Stimulated activated naive CD4-positive, alpha-beta T cell (primary cell): ENCODE data around the gene MTNR1A.
"Not testable (repeated sequence)": the region's sequence is repeated elsewhere in the genome, so short reads cannot be mapped to it uniquely, and the experiment has no call there.

Source experiments
- DNase-seq, 6 experiments: peaks; one replicate each; lab custom pipeline; 2025; lab: John Stamatoyannopoulos, UW

Gene MTNR1A

DNA sequence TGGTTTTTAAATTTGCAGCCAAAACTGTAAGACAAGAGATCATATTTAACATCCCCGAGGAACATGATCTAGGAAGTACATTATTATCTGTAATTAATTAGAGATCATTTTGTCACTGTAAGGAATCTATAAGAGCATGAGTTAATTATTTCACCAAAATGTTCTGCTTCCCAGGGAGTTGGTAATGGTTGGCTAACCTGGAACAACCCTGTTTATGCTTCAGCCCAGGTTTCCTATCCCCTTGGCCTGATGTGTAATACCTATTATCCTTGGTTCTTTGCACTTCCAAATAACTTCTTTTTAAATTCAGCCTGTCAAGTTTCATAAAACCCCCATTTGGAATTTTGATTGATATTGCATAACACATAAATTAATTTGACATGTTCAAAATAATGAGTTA is 6.4 kb upstream of the MTNR1A start:
- no peak for DNase-seq

DNA sequence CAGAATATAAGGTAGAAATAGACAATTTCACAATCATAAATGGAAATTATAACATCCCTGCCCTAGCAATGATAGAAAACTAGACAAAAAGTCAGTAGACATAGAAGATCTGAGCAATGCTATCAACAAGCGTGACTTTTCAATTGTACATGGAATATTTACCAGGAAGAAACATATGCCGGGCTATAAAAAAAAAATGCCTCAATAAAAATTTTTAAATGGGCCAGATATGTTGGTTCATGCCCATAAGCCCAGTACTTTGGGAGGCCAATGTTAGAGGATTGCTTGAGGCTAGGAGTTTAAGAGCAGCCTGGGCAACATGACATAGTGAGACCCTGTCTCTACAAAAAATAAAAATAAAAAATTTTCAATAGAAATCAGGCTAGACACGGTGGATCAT is 5.3 kb upstream of the MTNR1A start:
- DNase-seq: no peak

DNA sequence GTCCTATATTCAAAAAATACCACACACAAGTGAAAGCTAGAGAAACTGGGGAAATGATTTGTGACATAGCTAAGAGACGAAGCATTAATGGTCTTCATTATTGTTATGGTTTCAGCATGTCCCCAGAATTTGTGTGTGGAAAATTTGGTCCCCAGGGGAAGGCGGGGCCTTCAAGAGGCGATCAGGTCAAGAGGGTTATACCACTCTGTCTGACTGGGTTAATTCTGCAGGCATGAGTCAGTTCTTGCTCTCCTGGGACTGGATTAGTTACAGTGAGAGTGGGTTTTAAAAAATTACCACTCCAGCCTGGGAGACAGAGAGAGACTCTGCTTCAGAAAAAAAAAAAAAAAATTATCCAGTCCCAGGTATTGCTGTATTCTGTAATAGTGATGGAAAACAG is 2.1 kb upstream of the MTNR1A start:
- no peak for DNase-seq

DNA sequence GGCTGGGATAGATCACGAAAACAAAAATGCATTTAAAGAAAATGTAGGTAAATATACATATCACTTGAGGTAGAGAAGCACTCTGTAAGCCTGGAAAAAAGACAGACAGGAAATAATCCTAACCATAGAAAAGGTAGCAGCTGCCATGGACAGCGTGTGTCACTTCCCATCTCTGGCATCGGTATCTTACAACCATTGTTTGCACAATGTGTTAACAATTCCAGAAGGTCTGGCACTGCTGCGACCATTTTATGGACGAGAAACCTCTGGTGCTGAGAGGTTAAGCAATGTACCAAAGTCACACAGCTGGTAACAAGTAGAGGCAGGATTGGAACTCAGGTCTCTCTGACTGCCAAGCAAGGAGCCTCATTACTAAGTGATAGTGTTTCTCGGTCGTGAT is 1.7 kb upstream of the MTNR1A start:
- DNase-seq: no peak

DNA sequence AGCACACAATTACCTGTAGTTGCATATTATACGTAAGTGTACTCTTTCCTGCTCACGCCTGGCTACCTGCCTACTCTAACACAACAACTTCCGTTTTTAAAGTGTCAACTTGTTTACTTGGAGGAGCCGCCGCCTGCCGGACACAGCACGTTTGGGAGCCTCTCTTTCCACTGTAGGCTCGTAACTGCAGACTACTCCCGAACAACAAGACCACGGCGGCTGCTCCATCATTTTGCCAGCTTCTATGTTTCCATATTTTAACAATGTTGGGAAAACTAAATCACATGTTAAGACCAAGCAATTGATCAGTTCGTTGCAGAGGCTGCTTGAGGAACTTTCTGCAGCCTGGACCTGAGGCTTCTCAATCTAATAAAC is 841 bp downstream of the MTNR1A start:
- DNase-seq: no peak

DNA sequence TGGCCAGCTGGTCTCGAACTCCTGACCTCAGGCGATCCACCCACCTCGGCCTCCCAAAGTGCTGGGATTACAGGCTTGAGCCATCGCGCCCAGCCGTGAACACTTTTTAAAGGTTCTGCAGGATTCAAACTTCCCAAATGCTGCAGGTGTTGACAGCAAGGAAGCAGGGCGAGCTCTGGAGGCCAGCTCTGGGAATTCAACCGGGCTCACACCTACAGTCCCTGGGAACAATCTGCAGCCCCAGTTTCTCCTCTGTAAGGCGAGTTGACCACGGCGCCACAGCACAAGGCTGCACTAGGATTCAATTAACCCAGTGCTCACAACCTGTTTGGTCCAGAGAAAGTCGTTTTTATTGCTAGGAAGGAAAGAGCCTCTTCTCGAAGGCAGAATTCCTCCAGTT is 1.6 kb downstream of the MTNR1A start:
- DNase-seq: no peak

DNA sequence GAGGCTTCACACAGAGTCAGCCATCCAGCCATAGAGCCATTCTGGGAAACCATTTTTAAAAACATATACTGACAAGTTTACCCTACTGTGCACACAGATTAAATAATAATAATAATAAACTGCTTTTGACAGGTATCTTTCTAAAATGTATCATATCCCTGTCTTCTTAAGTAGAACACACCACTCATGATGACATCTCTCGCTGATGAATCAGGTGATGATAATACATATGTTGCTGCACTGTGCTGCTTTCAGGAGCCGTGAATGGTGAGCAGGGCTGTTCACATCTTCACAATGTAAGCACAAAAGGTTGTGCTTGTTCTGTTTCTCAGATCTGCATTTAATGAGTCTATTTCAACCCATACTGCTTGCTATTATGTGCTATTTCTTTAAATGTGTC is 3.5 kb downstream of the MTNR1A start:
- DNase-seq: no peak

DNA sequence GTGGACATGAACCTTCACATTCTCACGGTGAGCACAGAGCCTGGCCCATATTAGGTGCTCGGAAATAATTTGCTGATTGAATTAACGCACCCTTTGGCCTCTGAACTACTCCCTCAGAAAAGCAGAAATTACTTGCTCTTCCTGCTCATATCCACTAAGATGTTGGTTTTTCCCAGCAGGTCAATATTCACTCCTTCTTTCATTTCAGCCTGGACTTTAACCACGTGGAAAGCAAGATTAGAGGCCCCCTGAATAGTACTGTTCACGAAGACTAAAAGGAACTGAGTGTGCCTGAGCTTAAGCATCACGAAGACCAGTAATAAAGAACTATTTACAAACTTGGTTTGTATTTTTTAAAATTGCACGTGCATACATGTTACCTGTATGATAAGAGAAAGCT is 9.9 kb downstream of the MTNR1A start:
- no peak for DNase-seq

DNA sequence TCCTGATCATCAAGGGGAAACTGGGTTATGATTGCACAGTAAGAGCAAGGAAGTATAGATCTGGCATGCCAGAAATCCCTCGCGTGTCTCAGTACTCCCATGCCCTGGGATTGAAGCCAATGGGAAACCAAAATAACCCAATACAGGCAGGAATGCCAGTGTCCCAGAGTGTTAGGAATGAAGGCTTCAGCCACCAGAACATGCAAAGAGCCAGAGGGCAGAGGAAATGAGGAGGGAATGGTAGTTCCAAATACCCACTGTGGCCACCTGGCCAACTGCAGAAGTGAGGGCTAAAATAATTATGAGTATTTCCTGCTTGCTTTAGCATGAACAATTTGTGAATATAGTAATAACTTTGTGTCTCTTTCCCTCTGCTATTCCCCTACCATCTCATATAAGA is 12.2 kb downstream of the MTNR1A start:
- no peak for DNase-seq

DNA sequence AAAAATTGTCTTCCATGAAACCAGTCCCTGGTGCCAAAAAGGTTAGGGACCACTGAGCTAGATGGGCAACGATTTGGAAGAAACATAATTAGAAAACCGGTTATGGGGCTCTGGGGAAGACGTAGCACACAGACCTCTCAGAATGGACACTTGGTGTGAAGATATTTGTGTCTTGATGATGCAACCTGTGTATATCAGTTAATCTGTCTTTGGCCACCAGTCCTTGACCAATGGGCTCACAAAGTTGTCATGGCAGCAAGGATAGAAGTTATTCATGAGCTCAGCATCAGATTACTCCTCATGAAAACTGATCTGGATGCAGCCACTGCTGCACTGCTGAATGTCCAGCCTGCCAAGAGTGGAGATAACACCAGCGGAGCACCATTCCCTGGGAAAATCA is 13.6 kb downstream of the MTNR1A start:
- DNase-seq: no peak

DNA sequence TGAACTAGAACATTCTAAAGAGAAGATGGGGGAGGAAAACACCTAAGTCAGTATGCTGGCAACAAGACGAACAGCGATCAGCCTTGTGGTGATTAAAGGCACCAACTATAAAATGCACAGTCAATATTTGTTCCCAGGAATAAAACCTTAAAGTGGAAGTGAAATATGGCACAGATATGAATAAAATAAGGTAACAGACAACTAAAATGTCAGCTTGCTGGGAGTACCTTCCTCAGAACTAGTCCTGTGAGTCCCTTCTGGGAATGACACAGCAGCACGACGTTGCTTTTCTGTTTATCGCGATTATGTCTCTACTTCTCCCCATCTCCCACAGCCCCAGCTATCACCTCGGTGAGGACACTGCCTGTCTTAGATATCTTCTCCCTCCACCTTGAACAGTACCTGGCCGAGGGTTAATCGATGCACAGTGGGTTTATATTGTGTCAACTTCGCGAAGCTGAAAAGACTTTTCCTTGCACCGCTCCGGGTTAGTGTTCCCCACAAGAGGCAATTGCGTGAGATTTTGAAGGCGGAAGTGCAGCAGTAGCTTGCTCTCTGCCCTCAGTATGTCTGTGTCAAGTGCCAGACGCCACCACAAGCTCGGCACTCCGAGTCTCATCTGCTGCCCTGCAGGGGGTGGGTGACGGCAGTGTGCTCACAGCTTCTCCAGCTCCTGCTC is 17.4 kb downstream of the MTNR1A start:
- DNase-seq: no peak

DNA sequence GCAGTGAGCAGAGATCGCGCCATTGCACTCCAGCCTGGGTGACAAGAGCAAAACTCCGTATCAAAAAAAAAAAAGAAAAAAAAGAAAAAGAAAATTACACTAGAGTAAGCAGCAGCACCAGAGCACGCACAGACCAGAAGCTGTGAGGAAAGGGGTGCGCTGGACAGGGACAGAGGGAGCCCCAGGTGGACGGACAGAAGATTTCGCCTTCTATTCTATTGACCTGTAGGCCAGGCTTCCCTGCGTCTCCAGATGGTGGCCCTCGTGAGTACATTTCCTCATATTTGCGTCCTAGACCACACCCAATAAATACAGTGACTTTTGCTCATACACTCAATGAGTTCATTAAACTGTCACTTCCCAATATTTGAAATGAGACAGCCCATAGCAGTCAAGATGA is 19.1 kb downstream of the MTNR1A start:
- no peak for DNase-seq

DNA sequence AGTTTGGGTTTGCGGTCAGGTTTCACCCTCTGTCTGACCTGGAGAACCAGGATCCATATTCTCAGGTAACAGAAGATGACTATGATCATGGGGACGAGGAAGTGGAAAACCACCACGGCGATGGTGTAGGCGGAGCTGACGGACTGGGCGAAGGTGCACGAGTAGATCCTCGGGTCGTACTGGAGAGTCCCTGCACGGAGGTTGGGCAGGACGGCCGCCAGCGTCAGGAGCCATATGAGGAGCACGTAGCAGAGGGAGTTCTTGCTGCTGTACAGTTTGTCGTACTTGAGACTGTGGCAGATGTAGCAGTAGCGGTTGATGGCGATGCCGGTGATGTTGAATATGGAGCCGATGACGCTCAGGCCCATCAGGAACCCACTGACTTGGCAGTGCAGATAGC is 21.3 kb downstream of the MTNR1A start:
- no peak for DNase-seq

DNA sequence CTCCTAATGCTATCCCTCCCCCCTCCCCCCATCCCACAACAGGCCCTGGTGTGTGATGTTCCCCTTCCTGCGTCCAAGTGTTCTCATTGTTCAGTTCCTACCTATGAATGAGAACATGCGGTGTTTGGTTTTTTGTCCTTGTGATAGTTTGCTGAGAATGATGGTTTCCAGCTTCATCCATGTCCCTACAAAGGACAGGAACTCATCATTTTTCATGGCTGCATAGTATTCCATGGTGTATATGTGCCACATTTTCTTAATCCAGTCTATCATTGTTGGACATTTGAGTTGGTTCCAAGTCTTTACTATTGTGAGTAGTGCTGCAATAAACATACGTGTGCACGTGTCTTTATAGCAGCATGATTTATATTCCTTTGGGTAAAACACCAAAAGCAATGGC is 31.4 kb downstream of the MTNR1A start:
- DNase-seq: not testable (repeated sequence)

DNA sequence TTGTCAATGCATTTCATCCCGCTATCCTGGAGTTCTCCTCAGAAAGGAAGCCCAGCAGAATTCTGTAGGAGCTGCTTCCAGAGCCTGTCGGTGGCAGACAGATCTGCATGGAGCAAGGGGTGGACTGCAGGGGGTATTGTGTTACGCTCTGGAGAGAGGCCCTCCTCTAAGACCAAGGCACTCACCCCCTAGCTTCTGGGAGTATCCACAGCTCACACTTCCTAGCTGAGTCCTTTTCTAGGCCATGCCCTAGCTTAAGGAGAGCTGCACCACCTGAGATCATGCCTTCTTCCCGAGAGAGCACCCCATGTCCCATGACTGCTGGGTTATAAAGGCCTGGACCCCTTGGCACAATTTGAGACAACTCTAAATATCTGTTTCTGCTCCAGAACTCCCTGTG is 39.1 kb downstream of the MTNR1A start:
- DNase-seq: no peak

DNA sequence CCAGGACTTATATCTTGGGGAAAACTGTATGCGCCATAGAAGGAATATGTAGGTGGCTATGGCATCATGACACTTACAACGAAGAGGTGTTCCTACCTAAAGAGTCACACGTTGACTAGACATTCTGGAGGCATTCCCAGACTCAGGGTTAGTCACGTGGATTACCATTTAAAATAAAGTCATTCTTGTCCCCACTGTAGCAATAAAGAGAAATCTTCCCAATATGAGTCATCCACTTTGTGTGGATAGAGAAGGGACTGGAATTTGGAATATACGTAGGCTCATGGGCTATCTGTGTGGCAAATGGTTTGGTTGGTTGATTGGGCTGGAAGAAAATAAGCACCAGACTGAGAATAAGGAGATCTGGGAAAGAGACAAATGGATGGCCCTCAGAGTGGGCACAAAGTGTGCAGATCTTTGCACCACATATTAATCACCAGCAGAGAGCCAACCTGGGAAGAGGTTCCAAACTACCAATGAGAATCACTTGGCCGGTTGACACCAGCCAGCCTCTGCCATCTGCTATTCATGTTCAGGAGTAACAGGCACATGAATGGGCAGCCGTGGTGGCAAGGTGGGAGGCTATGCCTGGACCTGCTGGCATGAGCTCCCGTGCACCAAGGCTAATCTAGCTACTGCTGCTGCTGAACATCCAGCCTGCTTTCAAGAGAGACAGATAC is 41.0 kb downstream of the MTNR1A start:
- DNase-seq: no peak

DNA sequence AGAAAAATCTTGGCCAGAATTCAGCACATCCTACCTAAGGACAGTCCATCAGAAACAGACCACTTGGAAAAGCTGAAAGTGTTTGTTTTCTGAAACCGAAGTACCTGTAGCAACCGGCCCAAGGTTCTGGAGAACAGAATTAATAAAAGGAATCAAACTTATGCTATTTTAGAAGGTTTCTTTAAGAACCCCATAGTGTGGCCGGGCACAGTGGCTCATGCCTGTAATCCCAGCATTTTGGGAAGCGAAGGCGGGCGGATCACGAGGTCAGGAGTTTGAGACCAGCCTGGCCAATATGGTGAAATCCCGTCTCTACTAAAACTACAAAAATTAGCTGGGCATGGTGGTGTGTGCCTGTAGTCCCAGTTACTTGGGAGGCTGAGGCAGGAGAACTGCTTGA is 50.6 kb downstream of the MTNR1A start:
- DNase-seq: not testable (repeated sequence)

DNA sequence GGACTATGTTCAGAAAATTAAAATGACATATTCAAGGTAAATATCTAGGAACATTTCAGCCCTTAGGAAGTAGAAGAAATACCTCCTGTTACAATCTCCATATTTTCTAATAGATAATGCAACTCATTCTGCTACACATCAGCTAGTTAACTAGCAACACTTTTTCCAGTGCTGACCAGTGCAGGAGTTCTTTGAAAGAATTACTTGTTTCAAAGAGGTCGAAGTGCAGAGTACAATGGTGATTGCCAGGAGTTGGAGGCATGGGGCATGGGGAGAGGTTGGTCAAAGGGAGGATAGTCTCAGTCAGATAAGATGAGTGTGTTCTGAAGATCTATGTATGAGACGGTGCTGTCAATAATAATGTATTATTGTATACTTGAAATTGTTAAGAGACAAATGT is 53.1 kb downstream of the MTNR1A start:
- DNase-seq: no peak

DNA sequence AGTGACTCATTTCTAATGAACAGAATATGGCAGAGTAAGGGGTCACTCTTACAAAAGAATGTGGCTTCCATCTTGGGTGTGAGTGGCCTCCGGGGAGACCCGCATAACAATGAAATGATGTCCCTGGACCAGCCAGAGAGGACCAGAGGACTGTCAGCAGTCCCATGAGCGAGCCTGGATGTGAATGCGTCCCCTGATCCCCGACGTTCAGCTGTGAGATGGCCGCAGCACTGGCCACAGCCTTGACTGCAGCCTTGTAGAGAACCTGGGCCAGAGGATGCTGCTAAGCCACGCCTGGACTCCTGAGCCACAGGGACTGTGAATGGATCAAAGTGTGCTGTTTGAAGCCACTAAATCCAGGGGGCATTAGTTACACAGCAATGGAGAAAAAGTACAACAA is 53.8 kb downstream of the MTNR1A start:
- no peak for DNase-seq

DNA sequence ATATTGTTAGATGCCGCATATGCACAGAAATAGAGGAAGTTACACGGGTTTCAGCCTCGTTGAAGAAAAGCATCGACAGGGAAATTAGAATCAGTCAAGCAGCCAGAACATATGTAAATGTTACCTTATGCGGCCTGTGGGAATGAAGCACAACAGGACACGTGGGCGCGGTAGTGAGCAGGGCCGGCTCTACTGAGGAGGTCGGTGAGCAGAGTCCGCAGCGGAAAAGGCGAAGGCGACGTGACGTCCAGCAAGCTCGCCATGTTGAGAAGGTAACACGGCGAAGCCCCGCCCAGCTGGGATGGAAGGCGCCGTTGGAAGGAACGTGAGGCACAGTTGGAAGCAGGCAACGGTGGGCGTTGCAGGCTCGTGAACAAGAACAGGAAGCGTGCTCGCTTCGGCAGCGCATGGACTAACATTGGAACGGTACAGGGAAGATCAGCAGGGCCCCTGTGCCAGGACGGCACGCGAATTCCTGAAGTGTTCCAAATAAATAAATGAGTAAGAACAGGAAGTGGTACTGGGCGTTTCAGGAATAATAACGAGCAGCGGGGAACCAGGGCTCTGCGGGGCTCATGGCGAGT is 54.6 kb downstream of the MTNR1A start:
- no peak for DNase-seq

DNA sequence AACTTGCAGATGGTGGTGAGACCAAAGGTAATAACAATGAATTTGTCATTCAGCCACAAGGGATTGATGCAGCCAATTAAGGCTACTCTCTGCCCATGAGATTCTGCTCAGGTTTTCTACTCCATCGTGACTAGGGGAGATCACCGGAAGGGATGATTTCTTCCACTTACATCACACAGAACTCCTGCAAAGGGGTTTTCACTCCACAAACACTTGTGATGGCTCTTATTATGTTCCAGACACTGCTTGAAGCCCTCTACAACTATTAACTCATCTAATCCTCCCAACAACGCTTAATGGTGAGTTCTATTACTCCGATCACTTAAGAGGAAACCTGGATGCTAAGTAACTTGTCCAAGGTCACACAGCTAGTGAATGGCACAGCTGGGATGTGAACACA is 55.9 kb downstream of the MTNR1A start:
- DNase-seq: no peak

DNA sequence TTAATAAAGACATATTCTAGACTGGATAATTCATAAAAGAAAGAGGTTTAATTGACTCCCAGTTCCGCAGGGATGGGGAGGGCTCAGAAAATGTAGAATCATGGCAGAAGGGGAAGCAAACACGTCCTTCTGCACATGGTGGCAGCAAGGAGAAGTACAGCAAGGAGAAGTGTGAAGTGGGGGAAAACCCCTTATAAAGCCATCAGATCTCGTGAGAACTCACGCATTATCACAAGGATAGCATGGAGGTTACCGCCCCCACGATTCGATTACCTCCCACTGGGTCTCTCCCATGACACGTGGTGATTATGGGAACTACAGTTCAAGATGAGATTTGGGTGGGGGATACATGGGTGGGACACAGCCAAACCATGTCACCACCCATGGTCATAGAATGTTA is 58.3 kb downstream of the MTNR1A start:
- DNase-seq: no peak

DNA sequence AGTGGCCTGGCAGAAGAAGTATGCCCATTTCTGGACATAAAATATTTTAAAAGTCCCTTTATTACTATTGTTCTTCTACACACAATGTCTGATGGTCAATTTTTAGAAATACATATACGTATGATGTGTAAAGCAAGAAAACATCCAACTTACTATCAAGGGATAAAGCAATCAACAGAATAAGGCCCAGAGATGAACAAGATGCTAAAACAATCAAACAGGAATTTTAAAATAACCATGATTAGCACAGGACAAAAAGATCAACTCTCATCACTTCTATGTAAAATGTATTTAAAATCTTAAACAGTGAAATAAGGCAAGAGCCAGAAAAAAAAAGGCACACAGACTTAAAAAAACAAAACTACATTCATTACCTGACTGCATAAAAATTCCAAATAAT is 60.9 kb downstream of the MTNR1A start:
- DNase-seq: no peak

DNA sequence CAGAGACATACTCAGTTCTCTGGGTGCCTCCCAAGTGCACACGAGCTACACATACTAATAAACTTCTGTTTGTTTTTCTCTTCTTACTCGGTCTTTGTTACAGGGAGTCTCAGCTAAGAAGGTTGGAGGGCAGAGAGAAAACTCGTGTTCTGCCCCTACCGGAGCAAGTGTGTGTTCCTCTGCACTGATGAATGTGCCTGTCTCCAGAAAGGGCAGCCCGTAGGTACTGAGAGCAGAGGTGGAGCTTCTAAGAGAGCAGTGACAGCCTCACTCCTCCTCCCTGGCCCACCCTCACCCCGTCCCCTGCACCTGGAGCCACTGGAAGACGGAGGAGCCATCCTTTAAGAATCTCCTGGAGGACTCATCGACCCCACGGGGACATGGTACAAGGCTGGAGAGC is 67.6 kb downstream of the MTNR1A start:
- no peak for DNase-seq
